IPS-20b (cell line): Measurements from ENCODE around the gene SCAF11.
"Not testable (repeated sequence)": the region's sequence is repeated elsewhere in the genome, so short reads cannot be mapped to it uniquely, and the experiment has no call there.

Experiments used
- H3K27ac ChIP-seq: one replicate; pipeline ENCODE4 v1.5.1; 2013; ENCODE audit warnings: low read length
- H3K27me3 ChIP-seq: 2 replicates; pipeline ENCODE4 v1.6.1; 2013; ENCODE audit warnings: mild to moderate bottlenecking, low read length, inconsistent platforms; ENCODE audit not compliant: insufficient read depth
- H3K36me3 ChIP-seq: 2 replicates; pipeline ENCODE4 v1.6.1; 2013; ENCODE audit warnings: low read depth, mild to moderate bottlenecking, inconsistent platforms, low read length, moderate library complexity; ENCODE audit not compliant: insufficient read depth
- H3K4me1 ChIP-seq: 2 replicates; pipeline ENCODE4 v1.6.1; 2013; ENCODE audit warnings: mild to moderate bottlenecking, control low read depth, inconsistent platforms, low read length, moderate library complexity; ENCODE audit not compliant: insufficient read depth
- H3K4me3 ChIP-seq: 2 replicates; pipeline ENCODE4 v1.5.1; 2013; ENCODE audit warnings: mild to moderate bottlenecking, low read length, inconsistent platforms
- H3K9ac ChIP-seq: 2 replicates; pipeline ENCODE4 v1.6.1; 2013; ENCODE audit warnings: low read depth, mild to moderate bottlenecking, inconsistent platforms, low read length, moderate library complexity
- H3K9me3 ChIP-seq: 2 replicates; pipeline ENCODE4 v1.6.1; 2013; ENCODE audit warnings: mild to moderate bottlenecking, low read depth, low read length, inconsistent platforms; ENCODE audit not compliant: insufficient read depth

The SCAF11 gene

DNA sequence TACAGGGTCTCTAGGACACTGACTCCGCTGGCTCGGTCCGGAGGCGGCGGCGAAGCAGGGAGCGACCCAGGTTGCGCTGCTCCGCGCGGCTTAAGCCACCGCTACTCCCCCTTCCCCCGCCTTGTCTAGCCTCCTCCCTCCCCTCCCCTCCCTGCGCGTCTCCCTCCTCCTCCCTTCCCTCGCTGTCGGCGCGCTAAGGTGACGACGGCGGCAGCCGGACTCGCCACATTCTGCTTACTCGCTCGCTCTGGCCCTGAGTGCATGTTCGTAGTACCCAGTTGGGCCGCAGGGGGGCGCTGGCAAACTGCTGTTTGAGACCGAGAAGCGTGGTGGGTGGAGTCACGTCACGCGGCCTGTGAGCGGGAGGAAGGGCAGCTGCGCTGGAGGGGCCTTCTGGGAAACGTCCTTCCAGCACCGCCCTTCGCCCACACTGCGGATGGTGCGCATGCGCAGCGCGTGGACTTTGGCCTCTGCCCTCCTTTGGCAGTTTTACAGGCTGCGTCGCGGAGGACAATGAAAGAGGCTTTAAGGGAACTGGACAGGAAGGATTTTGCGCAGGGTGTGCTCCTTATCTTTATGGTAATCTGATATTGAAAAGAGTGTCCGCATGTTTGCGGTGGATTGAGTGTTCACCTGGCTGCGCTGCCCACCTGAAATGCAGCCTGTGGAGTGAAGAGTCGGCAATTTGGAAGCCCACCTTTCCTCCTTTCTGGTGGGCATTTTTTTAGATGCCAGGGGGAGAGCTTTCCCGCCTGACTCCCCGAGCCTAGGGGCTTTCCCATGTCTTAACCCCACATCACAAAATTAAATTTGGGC is at the start of gene SCAF11:
Gene SCAF11, minus strand, starts transcription at position 107 of the 816 bp plus-strand sequence. CDS start 26,407 bp downstream, outside the sequence.
- peaks cover 3% of the 10 kb centered on the region; the same call in 1 of the 2 replicates for H3K27me3 ChIP-seq
- H3K27ac ChIP-seq = peak within 1 kb of the TSS; percentile 96
- H3K9me3 ChIP-seq = no peaks in the 10 kb centered on the region
- peak within 1 kb of the TSS; percentile 83 for H3K4me3 ChIP-seq
- peak within 1 kb of the TSS; percentile 95 for H3K9ac ChIP-seq
- peaks cover 7% of the 10 kb centered on the region; the same call in 1 of the 2 replicates for H3K36me3 ChIP-seq
- H3K4me1 ChIP-seq = peaks cover 8% of the 10 kb centered on the region

DNA sequence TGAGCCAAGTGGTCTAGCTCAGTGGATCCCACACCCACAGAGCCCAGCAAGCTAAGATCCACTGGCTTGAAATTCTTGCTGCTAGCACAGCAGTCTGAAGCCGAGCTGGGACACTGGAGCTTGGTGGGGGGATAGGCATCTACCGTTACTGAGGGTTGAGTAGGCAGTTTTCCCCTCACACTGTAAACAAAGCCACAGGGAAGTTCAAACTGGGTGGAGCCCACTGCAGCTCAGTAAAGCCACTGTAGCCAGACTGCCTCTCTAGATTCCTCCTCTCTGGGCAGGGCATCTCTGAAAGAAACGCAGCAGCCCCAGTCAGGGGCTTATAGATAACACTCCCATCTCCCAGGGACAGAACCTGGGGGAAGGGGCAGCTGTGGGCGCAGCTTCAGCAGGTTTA is 46.7 kb upstream of the SCAF11 start:
- H3K4me3 ChIP-seq, H3K9me3 ChIP-seq, H3K36me3 ChIP-seq, H3K4me1 ChIP-seq, H3K27ac ChIP-seq, H3K9ac ChIP-seq, H3K27me3 ChIP-seq: not testable (repeated sequence)

DNA sequence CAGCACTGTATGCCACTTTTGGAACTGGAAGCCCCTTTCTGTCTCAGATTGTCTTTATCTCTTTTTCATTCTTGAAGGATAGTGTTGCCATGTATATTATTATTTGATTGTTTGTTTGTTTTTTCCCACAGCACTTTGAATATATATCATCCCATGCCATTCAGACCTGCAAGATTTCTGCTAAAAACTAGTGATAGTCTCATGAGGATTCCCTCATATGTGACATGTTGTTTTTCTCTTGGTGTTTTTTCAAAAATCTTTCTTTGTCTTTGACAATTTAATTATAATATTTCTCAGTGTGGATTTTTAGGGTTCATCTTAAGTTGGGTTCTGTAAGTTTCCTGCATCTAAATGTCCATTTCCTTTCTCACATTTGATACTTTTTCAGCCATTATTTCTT is 36.8 kb upstream of the SCAF11 start:
- peaks cover 22% of the 10 kb centered on the region for H3K9me3 ChIP-seq
- no peak overlapping the region for H3K4me3 ChIP-seq
- no peaks in the 10 kb centered on the region for H3K27me3 ChIP-seq
- no peak overlapping the region for H3K9ac ChIP-seq
- H3K36me3 ChIP-seq = no peaks in the 10 kb centered on the region
- no peaks in the 10 kb centered on the region; the same call in 1 of the 2 replicates for H3K4me1 ChIP-seq
- H3K27ac ChIP-seq = no peak overlapping the region

GRCh38 chr12:46024099-46024498 is 33.7 kb upstream of the SCAF11 start:
- no peaks in the 10 kb centered on the region for H3K36me3 ChIP-seq
- no peaks in the 10 kb centered on the region for H3K27me3 ChIP-seq
- H3K27ac ChIP-seq = no peak overlapping the region
- no peaks in the 10 kb centered on the region; the same call in 1 of the 2 replicates for H3K4me1 ChIP-seq
- peaks cover 16% of the 10 kb centered on the region for H3K9me3 ChIP-seq
- no peak overlapping the region for H3K4me3 ChIP-seq
- H3K9ac ChIP-seq = no peak overlapping the region

DNA sequence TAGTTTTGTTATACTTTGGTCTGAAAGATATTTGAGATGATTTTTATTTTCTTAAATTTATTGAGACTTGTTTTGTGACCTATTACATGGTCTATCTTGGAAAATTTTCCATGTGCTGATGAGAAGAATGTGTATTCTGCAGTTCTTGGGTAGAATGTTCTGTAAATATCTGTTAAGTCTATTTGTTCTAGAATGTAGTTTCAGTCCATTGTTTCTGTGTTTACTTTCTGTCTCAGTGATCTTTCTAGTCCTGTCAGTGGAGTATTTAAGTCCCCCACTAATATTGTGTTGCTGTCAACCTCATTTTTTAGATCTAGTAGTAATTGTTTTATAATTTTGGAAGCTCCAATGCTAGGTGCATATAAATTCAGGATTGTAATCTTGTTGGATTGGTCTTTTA is 30.4 kb upstream of the SCAF11 start:
- H3K9me3 ChIP-seq = no peaks in the 10 kb centered on the region; the same call in 1 of the 2 replicates
- H3K9ac ChIP-seq = no peak overlapping the region
- H3K4me1 ChIP-seq = no peaks in the 10 kb centered on the region; the same call in 1 of the 2 replicates
- no peak overlapping the region for H3K4me3 ChIP-seq
- H3K27ac ChIP-seq = no peak overlapping the region
- H3K27me3 ChIP-seq = no peaks in the 10 kb centered on the region
- no peaks in the 10 kb centered on the region for H3K36me3 ChIP-seq

DNA sequence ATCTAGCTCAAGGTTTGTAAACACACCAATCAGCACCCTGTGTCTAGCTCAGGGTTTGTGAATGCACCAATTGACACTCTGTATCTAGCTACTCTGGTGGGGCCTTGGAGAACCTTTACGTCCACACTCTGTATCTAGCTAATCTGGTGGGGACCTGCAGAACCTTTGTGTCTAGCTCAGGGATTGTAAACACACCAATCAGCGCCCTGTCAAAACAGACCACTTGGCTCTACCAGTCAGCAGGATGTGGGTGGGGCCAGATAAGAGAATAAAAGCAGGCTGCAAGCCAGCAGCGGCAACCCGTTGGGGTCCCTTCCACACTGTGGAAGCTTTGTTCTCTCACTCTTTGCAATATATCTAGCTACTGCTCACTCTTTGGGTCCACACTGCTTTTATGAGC is 28.3 kb upstream of the SCAF11 start:
- H3K9me3 ChIP-seq, H3K27ac ChIP-seq, H3K4me1 ChIP-seq, H3K36me3 ChIP-seq, H3K27me3 ChIP-seq, H3K9ac ChIP-seq, H3K4me3 ChIP-seq: not testable (repeated sequence)

GRCh38 chr12:46017866-46018375 is 27.5 kb upstream of the SCAF11 start:
- H3K36me3 ChIP-seq, H3K4me1 ChIP-seq, H3K9ac ChIP-seq: not testable (repeated sequence)

DNA sequence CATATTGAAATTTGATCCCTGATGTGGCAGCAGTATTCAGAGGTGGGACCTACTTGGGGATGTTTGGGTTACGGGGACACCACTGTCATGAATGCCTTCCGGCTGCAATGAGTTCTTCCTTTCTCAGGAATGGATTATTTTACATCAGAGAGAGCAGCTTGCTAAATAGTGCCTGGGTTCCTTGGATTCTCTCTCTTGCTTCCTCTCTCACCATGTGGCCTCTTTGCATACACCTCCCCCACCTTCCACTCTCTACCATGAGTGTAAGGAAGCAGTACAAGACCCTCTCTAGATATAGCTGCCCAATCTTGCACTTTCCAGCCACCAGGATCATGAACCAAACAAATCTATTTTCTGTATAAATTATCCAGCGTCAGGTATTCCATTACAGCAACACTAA is 15.4 kb upstream of the SCAF11 start:
- Histone ChIP-seq H3K27ac (peak overlapping the region; percentile 29), H3K4me3 (peak overlapping the region; percentile 6; the same call in 1 of the 2 replicates), H3K36me3 (no peaks in the 10 kb centered on the region), H3K27me3 (no peaks in the 10 kb centered on the region), H3K9ac (no peak overlapping the region), H3K9me3 (peaks cover 6% of the 10 kb centered on the region; the same call in 1 of the 2 replicates), H3K4me1 (peaks cover 4% of the 10 kb centered on the region; the same call in 1 of the 2 replicates)

More at GRCh38 chr12:46017866-46018375, 27.5 kb upstream of the SCAF11 start:
- not testable (repeated sequence) for H3K4me3 ChIP-seq, H3K27ac ChIP-seq, H3K9me3 ChIP-seq, H3K27me3 ChIP-seq

DNA sequence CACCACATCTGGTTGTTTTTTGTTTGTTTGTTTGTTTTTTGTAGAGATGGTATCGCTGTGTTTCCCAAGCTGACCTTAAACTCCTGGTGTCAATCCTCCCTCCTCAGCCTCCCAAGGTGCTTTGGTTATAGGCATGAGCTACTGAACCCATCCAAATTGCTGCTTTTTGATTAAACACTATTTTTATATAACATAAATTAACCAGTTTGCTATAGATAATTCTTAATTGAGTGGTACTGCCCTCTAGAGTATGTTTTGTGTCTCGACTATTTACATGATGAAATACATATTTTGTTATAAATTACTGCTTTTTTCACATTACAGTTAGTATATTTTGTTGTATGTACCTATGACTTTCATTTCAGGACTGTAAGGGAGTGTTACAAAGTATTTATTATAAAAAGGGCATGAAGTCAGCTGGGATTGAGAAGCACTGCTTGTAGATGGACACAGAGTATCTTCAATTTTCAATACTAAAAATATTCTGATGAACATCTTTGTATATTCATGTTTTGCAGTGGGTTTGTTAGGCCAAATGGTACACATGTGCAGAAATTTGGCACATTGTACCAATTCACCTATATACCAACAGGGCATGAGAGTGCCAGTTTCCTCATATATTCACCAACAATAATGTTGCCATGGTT is 14.9 kb upstream of the SCAF11 start:
- Histone ChIP-seq H3K27ac (peak overlapping the region; percentile 29), H3K27me3 (no peaks in the 10 kb centered on the region), H3K4me1 (peaks cover 4% of the 10 kb centered on the region; the same call in 1 of the 2 replicates), H3K36me3 (no peaks in the 10 kb centered on the region), H3K4me3 (peak overlapping the region; percentile 6; the same call in 1 of the 2 replicates), H3K9ac (no peak overlapping the region), H3K9me3 (peaks cover 6% of the 10 kb centered on the region; the same call in 1 of the 2 replicates)

DNA sequence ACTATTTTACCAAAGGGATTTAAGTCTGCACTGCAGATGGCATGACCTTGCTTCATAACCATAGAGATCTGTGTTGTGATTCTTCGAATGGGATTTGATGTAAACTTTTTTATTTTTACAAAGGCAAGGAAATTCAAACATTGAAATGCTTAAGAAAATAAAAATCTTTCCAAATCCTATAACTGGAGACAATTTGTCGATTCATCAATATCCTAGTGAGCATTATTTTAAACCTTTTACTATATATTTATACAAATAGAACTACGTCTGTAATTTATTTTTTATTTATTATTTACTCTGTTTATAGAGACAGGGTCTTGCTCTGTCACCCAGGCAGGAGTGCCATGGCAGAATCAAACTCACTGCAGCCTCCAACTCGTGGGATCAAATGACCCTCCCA is 14.3 kb upstream of the SCAF11 start:
- no peaks in the 10 kb centered on the region for H3K36me3 ChIP-seq

GRCh38 chr12:46000076-46000475 is 9.7 kb upstream of the SCAF11 start:
- not testable (repeated sequence) for H3K4me3 ChIP-seq, H3K27ac ChIP-seq, H3K27me3 ChIP-seq, H3K36me3 ChIP-seq, H3K9ac ChIP-seq, H3K4me1 ChIP-seq
- H3K9me3 ChIP-seq = peaks cover 12% of the 10 kb centered on the region; the same call in 1 of the 2 replicates

More for the DNA sequence above, 14.3 kb upstream of the SCAF11 start:
- H3K27ac ChIP-seq = no peak overlapping the region
- no peak overlapping the region for H3K4me3 ChIP-seq
- H3K9me3 ChIP-seq = peaks cover 6% of the 10 kb centered on the region; the same call in 1 of the 2 replicates
- peaks cover 4% of the 10 kb centered on the region; the same call in 1 of the 2 replicates for H3K4me1 ChIP-seq
- no peak overlapping the region for H3K9ac ChIP-seq
- no peaks in the 10 kb centered on the region for H3K27me3 ChIP-seq
